Measurements from ENCODE around the gene KCNH3. TPM values are rescaled to one million over a fixed set of nuclear protein-coding genes. Genes with fewer than 3 reads are reported as not detected.

The KCNH3 gene
- polyA plus RNA-seq, result 1.3 TPM in 1 of 2 replicates, not detected in the other

GRCh38 chr12:49538510-49539403 lies at the start of gene KCNH3:
Gene KCNH3 (plus strand): TSS chr12:49539030. CDS start chr12:49539417, 387 bp downstream.

GRCh38 chr12:49567611-49568441 lies 29.0 kb downstream of the KCNH3 start, which contains the start of gene MCRS1:
Gene MCRS1 (minus strand): TSS chr12:49568142. CDS start chr12:49566731, 1,411 bp downstream.

GRCh38 chr12:49605539-49605938 lies 66.7 kb downstream of the KCNH3 start, which contains the start of gene FAM186B:
Gene FAM186B (minus strand): TSS chr12:49605639. CDS start chr12:49605477, 162 bp downstream.

Other genes starting within 250 kb of the KCNH3 start
- not detected in 2 replicates for gene PRPH, start 243.9 kb upstream of the KCNH3 start, polyA plus RNA-seq
- gene TROAP, start 215.8 kb upstream of the KCNH3 start, polyA plus RNA-seq, result not detected in 2 replicates
- gene C1QL4, start 201.8 kb upstream of the KCNH3 start, polyA plus RNA-seq, result not detected in 2 replicates
- gene DNAJC22, start 192.1 kb upstream of the KCNH3 start, polyA plus RNA-seq, result not detected in 2 replicates
- gene SPATS2, start 171.6 kb upstream of the KCNH3 start, polyA plus RNA-seq, result 16.5 and 17.9 TPM in 2 replicates
- 12.5 and 13.0 TPM in 2 replicates for gene MCRS1, start 29.1 kb downstream of the KCNH3 start, polyA plus RNA-seq
- 0.24 TPM in 1 of 2 replicates, not detected in the other for gene FAM186B, start 66.6 kb downstream of the KCNH3 start, polyA plus RNA-seq
- gene PRPF40B, start 84.5 kb downstream of the KCNH3 start, polyA plus RNA-seq, result 2.3 and 6.7 TPM in 2 replicates
- 0.03 and 0.60 TPM in 2 replicates for gene FMNL3, start 168.4 kb downstream of the KCNH3 start, polyA plus RNA-seq
- 465 and 709 TPM in 2 replicates for gene TMBIM6, start 202.5 kb downstream of the KCNH3 start, polyA plus RNA-seq

Measured in Purkinje cell (primary cell).